ENCODE results near the gene OR7C1. TPM values are rescaled to one million over a fixed set of nuclear protein-coding genes. Genes with fewer than 3 reads are reported as not detected.
"Not testable (repeated sequence)": the region's sequence is repeated elsewhere in the genome, so short reads cannot be mapped to it uniquely, and the experiment has no call there.

The OR7C1 gene
- total and polyA plus RNA-seq, 9 donors: 0.05 to 0.13 TPM; not detected in 7

GRCh38 chr19:14768001-14768400 lies 67.0 kb downstream of the OR7C1 start:
- H3K4me1 ChIP-seq (ENCODE audit: insufficient read depth): no peaks in the 10 kb centered on the region
- no peaks in the 10 kb centered on the region for H3K36me3 ChIP-seq
- TF ChIP-seq CTCF (IDR thresholded peaks at IDR 0.05) (no peak), POLR2A (IDR thresholded peaks at IDR 0.05) (no peak), EP300 (IDR thresholded peaks at IDR 0.05) (no peak)
- H3K4me3 ChIP-seq: no peak overlapping the region
- no peak overlapping the region for H3K27ac ChIP-seq
- no peaks in the 10 kb centered on the region for H3K9me3 ChIP-seq
- DNase-seq: no peak
- H3K27me3 ChIP-seq: no peaks in the 10 kb centered on the region
- intact Hi-C loops (cut with DNase I): no loop called here
- 69 to 77% (median 75%) methylated on average over 2 of the region's 2 CpGs for WGBS, 3 donors

GRCh38 chr19:14767466-14767971 lies 67.5 kb downstream of the OR7C1 start:
- WGBS, 3 donors: 70 to 81% (median 74%) methylated on average over 2 of the region's 2 CpGs
- H3K9me3 ChIP-seq: no peaks in the 10 kb centered on the region
- H3K27me3 ChIP-seq: no peaks in the 10 kb centered on the region
- H3K27ac ChIP-seq: no peak overlapping the region
- no peak overlapping the region for H3K4me3 ChIP-seq
- H3K4me1 ChIP-seq (ENCODE audit: insufficient read depth): no peaks in the 10 kb centered on the region
- no peak for DNase-seq
- intact Hi-C loops (cut with DNase I): no loop called here
- H3K36me3 ChIP-seq: no peaks in the 10 kb centered on the region
- TF ChIP-seq CTCF (IDR thresholded peaks at IDR 0.05) (no peak), EP300 (IDR thresholded peaks at IDR 0.05) (no peak), POLR2A (IDR thresholded peaks at IDR 0.05) (no peak)

GRCh38 chr19:14765841-14766240 lies 69.1 kb downstream of the OR7C1 start:
- H3K27ac ChIP-seq; H3K4me3 ChIP-seq; DNase-seq; H3K27me3 ChIP-seq; H3K36me3 ChIP-seq; intact Hi-C loops (cut with DNase I); H3K9me3 ChIP-seq; H3K4me1 ChIP-seq (ENCODE audit: insufficient read depth): not testable (repeated sequence)
- 75 to 82% (median 76%) methylated on average over 15 of the region's 15 CpGs for WGBS, 3 donors

GRCh38 chr19:14765403-14765802 lies 69.6 kb downstream of the OR7C1 start:
- H3K4me3 ChIP-seq; H3K36me3 ChIP-seq; intact Hi-C loops (cut with DNase I); H3K4me1 ChIP-seq (ENCODE audit: insufficient read depth); DNase-seq; H3K9me3 ChIP-seq; H3K27ac ChIP-seq; H3K27me3 ChIP-seq: not testable (repeated sequence)
- 75 to 87% (median 83%) methylated on average over 8 to 18 of the region's 18 CpGs for WGBS, 3 donors

GRCh38 chr19:14764401-14764800 lies 70.6 kb downstream of the OR7C1 start:
- Histone ChIP-seq H3K27me3 (no peaks in the 10 kb centered on the region), H3K4me1 (ENCODE audit: insufficient read depth) (no peaks in the 10 kb centered on the region), H3K4me3 (no peak overlapping the region), H3K9me3 (no peaks in the 10 kb centered on the region), H3K27ac (no peak overlapping the region), H3K36me3 (no peaks in the 10 kb centered on the region)
- 78 to 82% (median 82%) methylated on average over 9 of the region's 9 CpGs for WGBS, 3 donors
- TF ChIP-seq CTCF (IDR thresholded peaks at IDR 0.05) (no peak), EP300 (IDR thresholded peaks at IDR 0.05) (no peak), POLR2A (IDR thresholded peaks at IDR 0.05) (no peak)
- intact Hi-C loops (cut with DNase I): no loop called here
- no peak for DNase-seq

All from ovary (tissue), 9 donors.